WTC11 (cell line): ENCODE results near the gene GPR152.

Experiments
- ATF2 ChIP-seq: sonication (generic); formaldehyde crosslinking; IDR thresholded peaks from 2 replicates; pipeline ENCODE4 v1.8.1; 2022; ENCODE audit warnings: low read depth, missing genetic modification reagents, borderline replicate concordance
- CREB1 ChIP-seq: sonication (generic); formaldehyde crosslinking; IDR thresholded peaks from 2 replicates; pipeline ENCODE4 v1.8.0; 2023; ENCODE audit warnings: mild to moderate bottlenecking, missing genetic modification reagents
- CTCF ChIP-seq: fragments of 200-600 bp; IDR thresholded peaks from 2 replicates; pipeline ENCODE4 v1.8.0; 2022; ENCODE audit warnings: antibody characterized with exemption
- E2F5 ChIP-seq: sonication (generic); formaldehyde crosslinking; IDR thresholded peaks from 2 replicates; pipeline ENCODE4 v1.8.1; 2022; ENCODE audit warnings: mild to moderate bottlenecking, moderate library complexity, missing genetic modification reagents
- ESRRA ChIP-seq: sonication (generic); formaldehyde crosslinking; IDR thresholded peaks from 2 replicates; pipeline ENCODE4 v1.8.1; 2022; ENCODE audit warnings: mild to moderate bottlenecking, missing genetic modification reagents, borderline replicate concordance
- ETV6 ChIP-seq: sonication (generic); formaldehyde crosslinking; IDR thresholded peaks from 2 replicates; pipeline ENCODE4 v1.8.1; 2022; ENCODE audit warnings: mild to moderate bottlenecking, missing genetic modification reagents
- HMGXB4 ChIP-seq: sonication (generic); formaldehyde crosslinking; IDR thresholded peaks from 2 replicates; pipeline ENCODE4 v1.8.1; 2023; ENCODE audit warnings: mild to moderate bottlenecking, moderate library complexity, missing genetic modification reagents
- SMAD3 ChIP-seq: sonication (generic); formaldehyde crosslinking; IDR thresholded peaks from 2 replicates; pipeline ENCODE4 v1.8.0; 2022; ENCODE audit warnings: missing genetic modification reagents, mild to moderate bottlenecking, borderline replicate concordance
- SMAD4 ChIP-seq: sonication (generic); formaldehyde crosslinking; IDR thresholded peaks from 2 replicates; pipeline ENCODE4 v1.8.0; 2022; ENCODE audit warnings: mild to moderate bottlenecking, missing genetic modification reagents
- TCF7 ChIP-seq: sonication (generic); formaldehyde crosslinking; IDR thresholded peaks from 2 replicates; pipeline ENCODE4 v1.8.0; 2022; ENCODE audit warnings: mild to moderate bottlenecking, low read depth, missing genetic modification reagents, moderate library complexity
- TEAD4 ChIP-seq: sonication (generic); formaldehyde crosslinking; IDR thresholded peaks from 2 replicates; pipeline ENCODE4 v1.8.0; 2022; ENCODE audit warnings: mild to moderate bottlenecking, missing genetic modification reagents
- ZNF219 ChIP-seq: sonication (generic); formaldehyde crosslinking; IDR thresholded peaks from 2 replicates; pipeline ENCODE4 v1.8.0; 2023; ENCODE audit warnings: missing genetic modification reagents, mild to moderate bottlenecking, borderline replicate concordance
- ZNF263 ChIP-seq: sonication (generic); formaldehyde crosslinking; IDR thresholded peaks from 2 replicates; pipeline ENCODE4 v1.8.1; 2022; ENCODE audit warnings: low read depth, mild to moderate bottlenecking, moderate library complexity, missing genetic modification reagents
- ZNF532 ChIP-seq: fragments of 250-450 bp; sonication (Bioruptor Pico); IDR thresholded peaks from 2 replicates; pipeline ENCODE4 v1.9.0; 2021; ENCODE audit warnings: mild to moderate bottlenecking, borderline replicate concordance

GRCh38 chr11:67463186-67463585 is 10.7 kb upstream of the GPR152 start:
- TF ChIP-seq CTCF = no peak
- no peak for TF ChIP-seq ATF2 (CRISPR knock-in tag)
- TF ChIP-seq TEAD4 (CRISPR knock-in tag) = no peak
- no peak for TF ChIP-seq ZNF219
- no peak for TF ChIP-seq SMAD3 (CRISPR knock-in tag)
- no peak for TF ChIP-seq TCF7
- no peak for TF ChIP-seq HMGXB4 (CRISPR knock-in tag)
- TF ChIP-seq ETV6 (CRISPR knock-in tag) = no peak
- no peak for TF ChIP-seq CREB1
- no peak for TF ChIP-seq ESRRA (CRISPR knock-in tag)
- no peak for TF ChIP-seq SMAD4 (CRISPR knock-in tag)
- TF ChIP-seq ZNF532 (CRISPR knock-in tag) = no peak
- TF ChIP-seq ZNF263 (CRISPR knock-in tag) = no peak
- TF ChIP-seq E2F5 (CRISPR knock-in tag) = no peak
